Hepatocyte (in vitro differentiated cells): ENCODE results near the gene FAM227B. TPM values are rescaled to one million over a fixed set of nuclear protein-coding genes. Genes with fewer than 3 reads are reported as not detected.

Experiments
- DNase-seq: peaks from one replicate; pipeline ENCODE4 v3.0.0-alpha.2; 2016; ENCODE audit warnings: low spot score
- H2AFZ ChIP-seq: fragments of 200-600 bp; sonication (generic); 2 replicates; pipeline ENCODE4 v1.6.0; 2016; ENCODE audit warnings: antibody characterized with exemption, mild to moderate bottlenecking
- H3K27ac ChIP-seq: fragments of 200-600 bp; sonication (generic); 2 replicates; pipeline ENCODE4 v1.5.1; 2016; ENCODE audit warnings: mild to moderate bottlenecking
- H3K27me3 ChIP-seq: fragments of 200-600 bp; sonication (generic); 2 replicates; pipeline ENCODE4 v1.6.1; 2016
- H3K36me3 ChIP-seq: fragments of 200-600 bp; sonication (generic); replicated peaks from 2 replicates; pipeline ENCODE4 v1.5.1; 2016; ENCODE audit warnings: low read depth; ENCODE audit not compliant: insufficient read depth
- H3K4me1 ChIP-seq: fragments of 200-600 bp; sonication (generic); 2 replicates; pipeline ENCODE4 v1.5.1; 2016; ENCODE audit warnings: mild to moderate bottlenecking, moderate library complexity; ENCODE audit not compliant: insufficient read depth
- H3K4me2 ChIP-seq: fragments of 200-600 bp; sonication (generic); 2 replicates; pipeline ENCODE4 v1.6.0; 2016
- H3K4me3 ChIP-seq: fragments of 200-600 bp; sonication (generic); 2 replicates; pipeline ENCODE4 v1.5.1; 2016; ENCODE audit warnings: mild to moderate bottlenecking
- H3K79me2 ChIP-seq: fragments of 200-600 bp; sonication (generic); 2 replicates; pipeline ENCODE4 v1.6.0; 2017; ENCODE audit warnings: mild to moderate bottlenecking
- H3K9me2 ChIP-seq: fragments of 200-600 bp; sonication (generic); replicated peaks from 2 replicates; pipeline ENCODE4 v1.6.0; 2017; ENCODE audit warnings: mild to moderate bottlenecking; ENCODE audit not compliant: insufficient read depth
- H3K9me3 ChIP-seq: fragments of 200-600 bp; sonication (generic); 2 replicates; pipeline ENCODE4 v1.5.1; 2016; ENCODE audit warnings: low read depth, mild to moderate bottlenecking
- H4K20me1 ChIP-seq: fragments of 200-600 bp; sonication (generic); 2 replicates; pipeline ENCODE4 v1.6.0; 2016; ENCODE audit warnings: mild to moderate bottlenecking; ENCODE audit not compliant: insufficient read depth, poor library complexity, severe bottlenecking
- CTCF ChIP-seq: fragments of 200-600 bp; sonication (generic); IDR thresholded peaks from 2 replicates; pipeline ENCODE4 v1.5.1; 2016; ENCODE audit warnings: antibody characterized with exemption, mild to moderate bottlenecking; ENCODE audit not compliant: poor library complexity
- EZH2 ChIP-seq: fragments of 200-600 bp; sonication (generic); IDR thresholded peaks from 2 replicates; pipeline ENCODE4 v1.6.1; 2016; ENCODE audit warnings: antibody characterized with exemption, mild to moderate bottlenecking, borderline replicate concordance
- EZH2phosphoT487 ChIP-seq: fragments of 200-600 bp; sonication (generic); IDR thresholded peaks from one replicate; pipeline ENCODE4 v1.6.1; 2018; ENCODE audit warnings: antibody characterized with exemption, mild to moderate bottlenecking, low read depth, moderate library complexity; ENCODE audit not compliant: unreplicated experiment, severe bottlenecking
- WGBS: methylation state at CpG from one replicate; pipeline ENCODE4 v1.1.6; 2016; ENCODE audit warnings: low lambda C conversion rate; ENCODE audit errors: missing lambda C conversion rate; 5-methylcytosine and 5-hydroxymethylcytosine counted together
- polyA plus RNA-seq: library from polyadenylated mRNA; unstranded; fragments of >200 nt; fragmentation: Nextera tagmentation; extraction: Ambion mirVana; gene quantifications from 2 replicates; pipeline ENCODE4 v1.2.1, GENCODE V29; 2016
- total RNA-seq: library from RNA; depleted of rRNA; stranded (reverse); fragments of >200 nt; gene quantifications from 2 replicates; pipeline ENCODE4 v1.2.3, GENCODE V29; 2014

Gene FAM227B
- total and polyA plus RNA-seq, 2 experiments from 2014 or later: 4.5 to 9.2 TPM

GRCh38 chr15:49646891-49647290 is 26.3 kb upstream of the FAM227B start:
- Histone ChIP-seq H3K36me3 (no peaks in the 10 kb centered on the region), H3K9me2 (no peaks in the 10 kb centered on the region), H4K20me1 (no peaks in the 10 kb centered on the region), H3K4me2 (no peak overlapping the region), H2AFZ (no peak overlapping the region), H3K4me1 (no peaks in the 10 kb centered on the region), H3K27me3 (no peaks in the 10 kb centered on the region), H3K9me3 (no peaks in the 10 kb centered on the region), H3K79me2 (no peaks in the 10 kb centered on the region), H3K4me3 (no peak overlapping the region), H3K27ac (no peak overlapping the region)
- WGBS: 83% methylated on average over 2 of the region's 2 CpGs
- no peak for TF ChIP-seq CTCF
- no peak for TF ChIP-seq EZH2phosphoT487
- TF ChIP-seq EZH2: no peak
- DNase-seq: no peak

GRCh38 chr15:49645941-49646340 is 25.3 kb upstream of the FAM227B start:
- H3K79me2 ChIP-seq: no peaks in the 10 kb centered on the region
- H3K9me3 ChIP-seq: no peaks in the 10 kb centered on the region
- H3K9me2 ChIP-seq: no peaks in the 10 kb centered on the region
- H3K4me3 ChIP-seq: no peak overlapping the region
- H4K20me1 ChIP-seq: no peaks in the 10 kb centered on the region
- DNase-seq: no peak
- H2AFZ ChIP-seq: no peak overlapping the region
- no peaks in the 10 kb centered on the region for H3K27me3 ChIP-seq
- no peak overlapping the region for H3K27ac ChIP-seq
- H3K4me1 ChIP-seq: no peaks in the 10 kb centered on the region
- H3K36me3 ChIP-seq: no peaks in the 10 kb centered on the region
- no peak for TF ChIP-seq EZH2phosphoT487
- TF ChIP-seq CTCF: no peak
- no peak for TF ChIP-seq EZH2
- no peak overlapping the region for H3K4me2 ChIP-seq

- Histone ChIP-seq H3K4me1 (no peaks in the 10 kb centered on the region), H3K27me3 (no peaks in the 10 kb centered on the region), H3K9me2 (no peaks in the 10 kb centered on the region), H3K36me3 (no peaks in the 10 kb centered on the region), H4K20me1 (no peaks in the 10 kb centered on the region), H3K79me2 (no peaks in the 10 kb centered on the region), H3K9me3 (no peaks in the 10 kb centered on the region), H2AFZ (no peak overlapping the region), H3K4me2 (no peak overlapping the region), H3K27ac (no peak overlapping the region), H3K4me3 (no peak overlapping the region)
- TF ChIP-seq EZH2: no peak
- no peak for TF ChIP-seq CTCF
- no peak for TF ChIP-seq EZH2phosphoT487
- no peak for DNase-seq
Observed at GRCh38 chr15:49645277-49645676, 24.7 kb upstream of the FAM227B start.

GRCh38 chr15:49644364-49644794 is 23.8 kb upstream of the FAM227B start:
- WGBS: 97% methylated on average over 1 of the region's 1 CpG
- no peaks in the 10 kb centered on the region for H3K4me1 ChIP-seq

More at GRCh38 chr15:49644364-49644794, 23.8 kb upstream of the FAM227B start:
- Histone ChIP-seq H4K20me1 (no peaks in the 10 kb centered on the region), H3K79me2 (no peaks in the 10 kb centered on the region), H3K36me3 (no peaks in the 10 kb centered on the region), H3K4me3 (no peak overlapping the region), H3K9me3 (no peaks in the 10 kb centered on the region), H3K27me3 (no peaks in the 10 kb centered on the region), H3K27ac (no peak overlapping the region), H3K9me2 (no peaks in the 10 kb centered on the region), H2AFZ (no peak overlapping the region), H3K4me2 (no peak overlapping the region)
- no peak for TF ChIP-seq EZH2phosphoT487
- no peak for TF ChIP-seq CTCF
- no peak for TF ChIP-seq EZH2
- DNase-seq: no peak
